HepG2 (cell line): Measurements from ENCODE around the gene FMNL2. TPM values are rescaled to one million over a fixed set of nuclear protein-coding genes. Genes with fewer than 3 reads are reported as not detected.

ENCODE experiments used
- ATAC-seq: fragments of 200-7000 bp; cut with Tn5 transposase; 3 replicates; pipeline ENCODE4 v1.9.1; 2020; ENCODE audit warnings: mild to moderate bottlenecking, moderate library complexity
- BruUV-seq: library from RNA; stranded (reverse); fragments of 400-500 nt; replicated peaks from 2 replicates; lab custom pipeline; 2021; lab: Mats Ljungman, UMichigan
- CTCF ChIA-PET: fragments of 300-600 bp; formaldehyde crosslinking; extraction: SDS; loops from one replicate; lab custom pipeline; 2021; ENCODE audit warnings: low total read pairs, inconsistent platforms, low intra/inter-chr PET ratio; lab: Yijun Ruan, JAX
- POLR2A ChIA-PET: fragments of 350-600 bp; sonication (Branson Sonifier 250); formaldehyde crosslinking; loops from one replicate; lab custom pipeline; 2020; ENCODE audit warnings: antibody characterized with exemption, inconsistent platforms; lab: Yijun Ruan, JAX
- DNase-seq: peaks from one replicate; pipeline ENCODE4 v3.0.0-alpha.2; 2015; ENCODE audit warnings: low spot score
- FAIRE-seq: peaks from 3 replicates; lab custom pipeline; 2011; peaks lifted over from hg19 to GRCh38; lab: Jason Lieb, UNC
- H2AFZ ChIP-seq: one replicate; pipeline ENCODE4 v1.6.1; 2011; ENCODE audit warnings: low read length, inconsistent platforms
- H3K27ac ChIP-seq: fragments of 300-600 bp; 3 replicates; pipeline ENCODE4 v1.8.0; 2011; ENCODE audit warnings: mixed run types, mild to moderate bottlenecking, mixed read lengths, low read length, inconsistent platforms; ENCODE audit not compliant: insufficient read depth; ENCODE audit errors: extremely low read length
- H3K27me3 ChIP-seq, 2 experiments: fragments of 200-600 bp in 1 of 2; 2 replicates in 1 of 2; 3 replicates in 1 of 2; pipeline versions ENCODE4 v1.6.0 to v1.8.0; 2011; ENCODE audit warnings: low read length in 2 of 2, mild to moderate bottlenecking in 2 of 2, moderate library complexity in 2 of 2, inconsistent platforms in 1 of 2; ENCODE audit not compliant: insufficient read depth in 2 of 2, control insufficient read depth in 1 of 2
- H3K36me3 ChIP-seq, 2 experiments: fragments of 200-600 bp in 1 of 2; replicated peaks in 1 of 2; 2 replicates in 1 of 2; 3 replicates in 1 of 2; pipeline versions ENCODE4 v1.5.1 to v1.8.0; 2011; ENCODE audit warnings: low read length in 2 of 2, inconsistent platforms in 1 of 2; ENCODE audit not compliant: insufficient read depth in 2 of 2, control insufficient read depth in 1 of 2
- H3K4me1 ChIP-seq: 2 replicates; pipeline ENCODE4 v1.5.1; 2012; ENCODE audit warnings: low read length, inconsistent platforms; ENCODE audit not compliant: insufficient read depth
- H3K4me2 ChIP-seq: 2 replicates; pipeline ENCODE4 v1.6.0; 2011; ENCODE audit warnings: low read depth, low read length, inconsistent platforms
- H3K4me3 ChIP-seq, 3 experiments: fragments of 200-600 bp in 1 of 3; sonication (generic), shearing (Covaris generic) in 1 of 3; replicated peaks in 1 of 3; 2 replicates each; pipeline ENCODE4 v1.5.1; 2011 to 2016; ENCODE audit warnings: low read length in 3 of 3, inconsistent platforms in 2 of 3, low read depth in 2 of 3, mild to moderate bottlenecking in 2 of 3, control low read depth in 1 of 3, mixed read lengths in 1 of 3; ENCODE audit not compliant: insufficient read depth in 1 of 3
- H3K79me2 ChIP-seq: one replicate; pipeline ENCODE4 v1.6.1; 2011; ENCODE audit warnings: low read length, inconsistent platforms; ENCODE audit not compliant: insufficient read depth
- H3K9ac ChIP-seq: 2 replicates; pipeline ENCODE4 v1.6.0; 2011; ENCODE audit warnings: mild to moderate bottlenecking, low read depth, low read length, inconsistent platforms; ENCODE audit not compliant: insufficient read depth
- H3K9me3 ChIP-seq: 2 replicates; pipeline ENCODE4 v1.5.1; 2012; ENCODE audit warnings: mild to moderate bottlenecking, low read length
- H4K20me1 ChIP-seq: 2 replicates; pipeline ENCODE4 v1.6.0; 2011; ENCODE audit warnings: inconsistent platforms, mild to moderate bottlenecking, low read length, moderate library complexity; ENCODE audit not compliant: insufficient read depth
- DR1 ChIP-seq: sonication (generic); formaldehyde crosslinking; IDR thresholded peaks from 2 replicates; pipeline ENCODE4 v1.8.0; 2021; ENCODE audit warnings: mild to moderate bottlenecking, missing genetic modification reagents, inconsistent platforms
- NRL ChIP-seq: sonication (generic); formaldehyde crosslinking; IDR thresholded peaks from 2 replicates; pipeline ENCODE4 v1.5.0; 2020; ENCODE audit warnings: missing genetic modification reagents, mild to moderate bottlenecking, moderate library complexity, borderline replicate concordance
- TOE1 ChIP-seq: sonication (generic); formaldehyde crosslinking; IDR thresholded peaks from 2 replicates; pipeline ENCODE4 v1.4.0; 2020; ENCODE audit warnings: mild to moderate bottlenecking, missing genetic modification reagents
- ZFP41 ChIP-seq: sonication (generic); formaldehyde crosslinking; IDR thresholded peaks from 2 replicates; pipeline ENCODE4 v1.4.0; 2020; ENCODE audit warnings: mild to moderate bottlenecking, missing genetic modification reagents, borderline replicate concordance
- ZNF3 ChIP-seq: IDR thresholded peaks from 2 replicates; pipeline ENCODE4 v1.7.0; 2017; ENCODE audit warnings: inconsistent platforms
- ZNF816 ChIP-seq: sonication (generic); formaldehyde crosslinking; IDR thresholded peaks from 2 replicates; pipeline ENCODE4 v1.8.0; 2022; ENCODE audit warnings: missing genetic modification reagents, mild to moderate bottlenecking, borderline replicate concordance
- ZSCAN31 ChIP-seq: sonication (generic); formaldehyde crosslinking; IDR thresholded peaks from 2 replicates; pipeline ENCODE4 v1.5.0; 2020; ENCODE audit warnings: low read depth, mild to moderate bottlenecking, missing genetic modification reagents
- WGBS: methylation state at CpG from one replicate; pipeline ENCODE4 v1.1.6; 2017; ENCODE audit warnings: low lambda C conversion rate; 5-methylcytosine and 5-hydroxymethylcytosine counted together
- in situ Hi-C: cut with HindIII; loops from 2 replicates; pipeline ENCODE4 v1.10.0; 2017; ENCODE audit warnings: low pct_unique_long_range_greater_than_20kb; ENCODE audit not compliant: extremely low pct_ligation_motif_present
- intact Hi-C: fragments of 100-400 bp; cut with micrococcal nuclease; formaldehyde crosslinking; loops from one replicate; pipeline ENCODE4 v1.10.0; 2022; ENCODE audit not compliant: unreplicated experiment
- polyA plus RNA-seq, 8 experiments: library from polyadenylated mRNA; depleted of rRNA in 3 of 8; stranded (reverse) in 7 of 8; unstranded in 1 of 8; fragments of >200 nt; fragmentation: Illumina TruSeq in 4 of 8; extraction: Trizol in 4 of 8; gene quantifications; 2 replicates each; pipeline versions ENCODE4 v1.2.1 to v1.2.3, GENCODE V29; 2011 to 2016; ENCODE audit warnings: low read depth in 4 of 8, missing spikeins in 1 of 8, mixed read lengths in 1 of 8; ENCODE audit not compliant: insufficient read depth in 1 of 8
- total RNA-seq, 5 experiments: library from RNA; depleted of rRNA; stranded (reverse); fragments of >200 nt; fragmentation: Illumina TruSeq; extraction: Trizol; gene quantifications; 2 replicates each; pipeline ENCODE4 v1.2.3, GENCODE V29; 2016; ENCODE audit warnings: low read depth in 1 of 5
- TF ChIP-seq, protein P1 (sequence below): sonication (generic); formaldehyde crosslinking; IDR thresholded peaks from 2 replicates; pipeline ENCODE4 v1.4.0; 2020; ENCODE audit warnings: missing genetic modification reagents, borderline replicate concordance
- TF ChIP-seq, protein P2 (sequence below): sonication (generic); formaldehyde crosslinking; IDR thresholded peaks from 2 replicates; pipeline ENCODE4 v1.8.1; 2023; ENCODE audit warnings: mild to moderate bottlenecking, missing genetic modification reagents, borderline replicate concordance

The FMNL2 gene
- total and polyA plus RNA-seq, 2 of the 13 experiments (the other 11 are each of a cell fraction or from before 2014, with no cell fraction given), result 66.5 to 67.7 TPM

DNA sequence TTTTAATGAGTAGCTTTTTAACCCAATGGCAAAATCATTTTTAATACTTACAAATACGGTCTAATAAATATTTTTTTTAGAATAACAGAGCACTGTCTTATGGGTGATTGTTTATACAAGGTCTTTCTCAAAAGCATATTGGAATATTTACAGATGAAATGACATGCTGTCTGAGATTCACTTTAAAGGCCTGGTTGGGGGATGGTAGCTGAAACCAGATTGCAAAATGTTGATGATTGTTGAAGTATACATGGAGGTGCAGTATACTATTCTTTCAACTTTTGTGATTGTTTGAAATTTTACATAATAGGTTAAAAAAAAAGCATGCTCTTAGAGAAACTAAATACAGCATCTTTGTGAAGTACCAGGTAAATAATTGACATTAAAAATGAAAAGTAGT is 111.2 kb downstream of the FMNL2 start (continued):
- no peak for TF ChIP-seq ZFP41 (CRISPR knock-in tag)
- TF ChIP-seq TOE1 (CRISPR knock-in tag), result no peak
- TF ChIP-seq NRL (CRISPR knock-in tag), result no peak
- peak; percentile 61; the same call in 1 of the 2 replicates for TF ChIP-seq ZNF3
- TF ChIP-seq ZNF816 (CRISPR knock-in tag), result no peak

- no peak for ATAC-seq
- ChIA-PET POLR2A (no interaction called here), CTCF (no interaction called here)
- Histone ChIP-seq H3K9ac (no peak overlapping the region), H3K27me3 (no peaks in the 10 kb centered on the region), H3K79me2 (peaks cover 94% of the 10 kb centered on the region), H3K27ac (no peak overlapping the region), H3K36me3 (peaks cover 3 to 10% of the 10 kb centered on the region in 2 experiments; a peak in 3 of 5 replicates), H3K4me2 (no peak overlapping the region), H2AFZ (no peak overlapping the region)
- no peak for DNase-seq
- in situ Hi-C loops (no loop called here), intact Hi-C loops (no loop called here)
- 98% methylated on average over 1 of the region's 1 CpG for WGBS
- TF ChIP-seq, protein P1, sequence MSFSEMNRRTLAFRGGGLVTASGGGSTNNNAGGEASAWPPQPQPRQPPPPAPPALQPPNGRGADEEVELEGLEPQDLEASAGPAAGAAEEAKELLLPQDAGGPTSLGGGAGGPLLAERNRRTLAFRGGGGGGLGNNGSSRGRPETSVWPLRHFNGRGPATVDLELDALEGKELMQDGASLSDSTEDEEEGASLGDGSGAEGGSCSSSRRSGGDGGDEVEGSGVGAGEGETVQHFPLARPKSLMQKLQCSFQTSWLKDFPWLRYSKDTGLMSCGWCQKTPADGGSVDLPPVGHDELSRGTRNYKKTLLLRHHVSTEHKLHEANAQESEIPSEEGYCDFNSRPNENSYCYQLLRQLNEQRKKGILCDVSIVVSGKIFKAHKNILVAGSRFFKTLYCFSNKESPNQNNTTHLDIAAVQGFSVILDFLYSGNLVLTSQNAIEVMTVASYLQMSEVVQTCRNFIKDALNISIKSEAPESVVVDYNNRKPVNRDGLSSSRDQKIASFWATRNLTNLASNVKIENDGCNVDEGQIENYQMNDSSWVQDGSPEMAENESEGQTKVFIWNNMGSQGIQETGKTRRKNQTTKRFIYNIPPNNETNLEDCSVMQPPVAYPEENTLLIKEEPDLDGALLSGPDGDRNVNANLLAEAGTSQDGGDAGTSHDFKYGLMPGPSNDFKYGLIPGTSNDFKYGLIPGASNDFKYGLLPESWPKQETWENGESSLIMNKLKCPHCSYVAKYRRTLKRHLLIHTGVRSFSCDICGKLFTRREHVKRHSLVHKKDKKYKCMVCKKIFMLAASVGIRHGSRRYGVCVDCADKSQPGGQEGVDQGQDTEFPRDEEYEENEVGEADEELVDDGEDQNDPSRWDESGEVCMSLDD (CRISPR knock-in tag), result no peak
- TF ChIP-seq DR1 (CRISPR knock-in tag), result no peak
- TF ChIP-seq, protein P2, sequence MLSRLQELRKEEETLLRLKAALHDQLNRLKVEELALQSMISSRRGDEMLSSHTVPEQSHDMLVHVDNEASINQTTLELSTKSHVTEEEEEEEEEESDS (CRISPR knock-in tag), result no peak
- no peak for TF ChIP-seq ZSCAN31 (CRISPR knock-in tag)
- TF ChIP-seq, all 625 proteins: peak for 0
- no TSS peak for BruUV-seq
- Histone ChIP-seq H3K9me3 (no peaks in the 10 kb centered on the region), H4K20me1 (no peaks in the 10 kb centered on the region), H3K4me3 (no peak overlapping the region), H3K4me1 (peaks cover 80% of the 10 kb centered on the region)
- FAIRE-seq, result no peak
Observed at GRCh38 chr2:152447897-152448296, 112.9 kb downstream of the FMNL2 start.
